Mesendoderm (in vitro differentiated cells): Measurements from ENCODE around the gene STX8.
A peak's percentile ranks its signal among the peaks of the same experiment; 100 is the strongest.

Experiments
- DNase-seq: peaks from one replicate; pipeline ENCODE4 v3.0.0; 2013
- H2AK5ac ChIP-seq: 2 replicates; pipeline ENCODE4 v1.6.1; 2013; ENCODE audit warnings: low read length, inconsistent platforms
- H2BK120ac ChIP-seq: 2 replicates; pipeline ENCODE4 v1.6.1; 2013; ENCODE audit warnings: low read depth, mild to moderate bottlenecking, low read length, moderate library complexity, mixed read lengths
- H2BK15ac ChIP-seq: replicated peaks from 2 replicates; pipeline ENCODE4 v1.6.1; 2013; ENCODE audit warnings: low read depth, mild to moderate bottlenecking, moderate library complexity
- H2BK5ac ChIP-seq: 2 replicates; pipeline ENCODE4 v1.6.1; 2013; ENCODE audit warnings: low read length, inconsistent platforms
- H3K18ac ChIP-seq: 2 replicates; pipeline ENCODE4 v1.6.1; 2013; ENCODE audit warnings: mild to moderate bottlenecking, low read length, mixed read lengths
- H3K23ac ChIP-seq: one replicate; pipeline ENCODE4 v1.6.1; 2013; ENCODE audit warnings: low read length
- H3K27ac ChIP-seq: 2 replicates; pipeline ENCODE4 v1.5.1; 2013; ENCODE audit warnings: low read depth, mild to moderate bottlenecking, inconsistent platforms, low read length, moderate library complexity
- H3K27me3 ChIP-seq: 2 replicates; pipeline ENCODE4 v1.6.1; 2013; ENCODE audit warnings: low read length, control low read depth, mild to moderate bottlenecking, inconsistent platforms; ENCODE audit not compliant: insufficient read depth, poor library complexity
- H3K36me3 ChIP-seq: 2 replicates; pipeline ENCODE4 v1.6.1; 2013; ENCODE audit warnings: low read length, inconsistent platforms; ENCODE audit not compliant: control insufficient read depth, insufficient read depth
- H3K4ac ChIP-seq: one replicate; pipeline ENCODE4 v1.6.1; 2013; ENCODE audit warnings: low read depth, mild to moderate bottlenecking, low read length, moderate library complexity
- H3K4me1 ChIP-seq: 2 replicates; pipeline ENCODE4 v1.6.1; 2013; ENCODE audit warnings: low read depth, low read length, inconsistent platforms; ENCODE audit not compliant: control insufficient read depth
- H3K4me2 ChIP-seq: 2 replicates; pipeline ENCODE4 v1.6.1; 2013; ENCODE audit warnings: low read length
- H3K4me3 ChIP-seq: 2 replicates; pipeline ENCODE4 v1.5.1; 2013; ENCODE audit warnings: mild to moderate bottlenecking, low read length
- H3K56ac ChIP-seq: one replicate; pipeline ENCODE4 v1.6.1; 2013; ENCODE audit warnings: low read length
- H3K79me1 ChIP-seq: 2 replicates; pipeline ENCODE4 v1.6.1; 2013; ENCODE audit warnings: low read length, inconsistent platforms
- H3K79me2 ChIP-seq: 2 replicates; pipeline ENCODE4 v1.6.1; 2013; ENCODE audit warnings: mild to moderate bottlenecking, low read length; ENCODE audit not compliant: control insufficient read depth, insufficient read depth
- H3K9ac ChIP-seq: 2 replicates; pipeline ENCODE4 v1.6.1; 2013; ENCODE audit warnings: low read length, inconsistent platforms
- H4K5ac ChIP-seq: one replicate; pipeline ENCODE4 v1.6.1; 2013; ENCODE audit warnings: low read length
- H4K8ac ChIP-seq: one replicate; pipeline ENCODE4 v1.6.1; 2013; ENCODE audit warnings: low read depth, mild to moderate bottlenecking, control low read depth, low read length, moderate library complexity
- WGBS: extraction: QIAGEN DNeasy Blood & Tissue Kit; methylation state at CpG from one replicate; pipeline ENCODE4 v1.1.7; 2013; ENCODE audit warnings: low lambda C conversion rate, missing lambda C conversion rate; ENCODE audit not compliant: insufficient coverage; ENCODE audit errors: extremely low coverage; 5-methylcytosine and 5-hydroxymethylcytosine counted together

STX8 gene

DNA sequence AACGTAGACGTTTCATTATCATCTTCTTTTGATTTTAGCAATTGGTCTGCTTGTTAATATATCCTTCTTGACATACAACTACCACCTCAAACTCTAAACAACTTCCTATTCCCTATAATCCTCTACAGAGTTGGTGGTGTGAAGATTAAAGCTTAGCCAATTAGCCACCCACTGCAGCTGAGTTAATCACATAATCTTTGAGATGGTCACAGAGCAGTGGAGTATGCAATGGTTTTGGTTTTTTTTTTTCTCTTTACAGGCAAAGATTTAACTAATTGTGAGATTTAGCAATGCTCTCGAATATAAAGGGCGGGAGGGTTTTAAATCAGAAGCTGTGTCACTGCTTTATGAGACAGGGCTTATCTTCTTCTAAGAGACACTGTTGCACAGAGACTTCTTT is 37.0 kb downstream of the STX8 start:
- Histone ChIP-seq H3K4me1 (peaks cover 4% of the 10 kb centered on the region), H3K79me2 (no peaks in the 10 kb centered on the region), H3K4ac (no peak overlapping the region), H3K56ac (no peak overlapping the region), H3K4me2 (no peak overlapping the region), H3K36me3 (no peaks in the 10 kb centered on the region), H3K4me3 (no peak overlapping the region), H3K27me3 (no peaks in the 10 kb centered on the region), H2AK5ac (no peak overlapping the region), H2BK120ac (no peak overlapping the region), H3K27ac (no peak overlapping the region), H3K23ac (no peak overlapping the region), H2BK15ac (no peak overlapping the region), H3K9ac (no peak overlapping the region), H3K18ac (no peak overlapping the region), H3K79me1 (no peaks in the 10 kb centered on the region), H4K8ac (no peak overlapping the region), H4K5ac (no peak overlapping the region), H2BK5ac (no peak overlapping the region)
- no CpG with 5 or more reads among the region's 4 CpGs for WGBS
- peak; percentile 77 for DNase-seq

DNA sequence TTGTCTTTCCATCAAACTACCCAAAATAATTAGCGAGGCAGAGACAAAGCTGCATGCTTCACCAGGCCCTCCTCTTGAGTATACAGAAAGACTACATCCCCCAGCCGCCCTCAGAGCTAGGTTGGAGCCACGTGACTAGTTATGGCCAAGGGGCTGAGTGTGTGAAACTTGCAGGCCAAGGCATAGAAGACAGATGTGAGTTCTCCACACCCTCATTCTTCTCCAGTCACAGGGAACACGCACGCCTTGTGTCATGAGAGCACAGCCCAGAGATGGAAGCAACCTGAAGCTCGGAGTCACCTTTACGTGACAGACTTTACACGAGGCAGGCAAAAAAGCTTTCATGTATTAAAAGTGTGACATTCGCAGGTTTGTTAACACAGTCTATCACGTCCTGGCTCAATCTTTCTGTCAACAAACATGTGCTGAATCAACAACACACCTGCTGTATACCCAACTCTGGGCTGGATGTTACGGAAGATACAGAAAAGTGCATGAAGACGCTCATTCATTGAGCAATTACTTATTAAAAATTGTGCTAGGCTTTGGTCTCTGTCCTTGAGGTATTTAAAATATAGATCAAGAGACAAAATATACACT is 38.3 kb downstream of the STX8 start:
- H2BK15ac ChIP-seq, result no peak overlapping the region
- H2BK120ac ChIP-seq, result no peak overlapping the region
- H3K4me3 ChIP-seq, result no peak overlapping the region
- no peaks in the 10 kb centered on the region for H3K27me3 ChIP-seq
- peaks cover 4% of the 10 kb centered on the region for H3K4me1 ChIP-seq
- H3K23ac ChIP-seq, result no peak overlapping the region
- no peaks in the 10 kb centered on the region for H3K79me2 ChIP-seq
- no peak overlapping the region for H4K5ac ChIP-seq
- H3K18ac ChIP-seq, result peak overlapping the region; percentile 11
- DNase-seq, result peak; percentile 81
- H2BK5ac ChIP-seq, result peak overlapping the region; percentile 51
- no peak overlapping the region for H4K8ac ChIP-seq
- no peak overlapping the region for H2AK5ac ChIP-seq
- H3K4ac ChIP-seq, result no peak overlapping the region
- H3K27ac ChIP-seq, result peak overlapping the region; percentile 45
- H3K56ac ChIP-seq, result peak overlapping the region; percentile 17
- H3K4me2 ChIP-seq, result no peak overlapping the region
- no peaks in the 10 kb centered on the region for H3K79me1 ChIP-seq
- H3K36me3 ChIP-seq, result no peaks in the 10 kb centered on the region
- no CpG with 5 or more reads among the region's 12 CpGs for WGBS
- no peak overlapping the region for H3K9ac ChIP-seq

DNA sequence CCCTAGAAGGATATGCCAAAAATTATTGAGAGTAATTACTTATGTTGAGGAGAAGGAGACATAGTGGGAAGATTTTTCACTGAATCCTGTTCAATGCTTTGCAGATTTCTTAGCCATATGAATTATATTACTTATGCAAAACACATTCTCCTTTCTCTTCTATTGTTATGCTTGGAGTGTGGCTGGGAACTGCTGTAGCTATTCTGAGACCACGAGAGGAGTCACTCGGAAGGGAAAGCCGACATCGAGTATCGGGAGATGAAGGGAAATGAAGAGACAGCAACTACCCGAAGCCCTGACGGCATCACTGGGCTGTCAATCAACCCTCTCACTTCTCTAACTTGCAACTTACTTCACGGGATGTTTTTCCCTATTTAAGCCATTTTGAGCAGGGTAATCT is 39.6 kb downstream of the STX8 start:
- Histone ChIP-seq H3K79me1 (no peaks in the 10 kb centered on the region), H2BK120ac (no peak overlapping the region), H3K4me1 (peaks cover 4% of the 10 kb centered on the region), H3K4ac (no peak overlapping the region), H3K36me3 (no peaks in the 10 kb centered on the region), H3K18ac (no peak overlapping the region), H3K4me3 (no peak overlapping the region), H3K79me2 (no peaks in the 10 kb centered on the region), H3K4me2 (no peak overlapping the region), H2BK5ac (peak overlapping the region; percentile 2), H3K27ac (no peak overlapping the region), H3K9ac (no peak overlapping the region), H3K56ac (peak overlapping the region; percentile 66), H2BK15ac (no peak overlapping the region), H3K27me3 (no peaks in the 10 kb centered on the region), H4K8ac (no peak overlapping the region), H4K5ac (peak overlapping the region; percentile 0), H2AK5ac (no peak overlapping the region), H3K23ac (no peak overlapping the region)
- no CpG with 5 or more reads among the region's 8 CpGs for WGBS
- DNase-seq, result no peak

DNA sequence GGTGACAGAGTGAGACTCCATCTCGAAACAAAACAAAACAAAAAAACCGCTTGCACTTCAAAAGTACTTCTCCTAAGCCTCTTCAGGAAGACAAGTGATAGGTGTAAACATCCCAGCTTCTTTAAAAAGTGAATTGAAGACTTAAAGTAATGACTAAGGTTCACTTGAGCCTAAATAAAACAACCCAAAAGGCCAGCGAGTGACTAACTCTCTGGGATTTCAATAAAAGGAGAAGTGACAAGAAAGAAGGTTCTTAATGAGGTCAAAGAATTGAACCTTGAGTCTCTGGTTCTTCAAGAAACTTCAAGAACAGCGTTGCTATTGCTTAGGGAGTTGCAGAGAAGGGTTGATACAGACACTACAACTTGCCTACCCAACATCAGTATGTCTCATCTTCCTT is 42.2 kb downstream of the STX8 start:
- no peak overlapping the region for H2BK15ac ChIP-seq
- no CpG with 5 or more reads among the region's 4 CpGs for WGBS
- no peak for DNase-seq
- H4K5ac ChIP-seq, result no peak overlapping the region
- H3K56ac ChIP-seq, result no peak overlapping the region
- H3K36me3 ChIP-seq, result no peaks in the 10 kb centered on the region
- H3K18ac ChIP-seq, result no peak overlapping the region
- H3K4me3 ChIP-seq, result no peak overlapping the region
- no peak overlapping the region for H2BK120ac ChIP-seq
- H3K79me1 ChIP-seq, result no peaks in the 10 kb centered on the region
- H2BK5ac ChIP-seq, result no peak overlapping the region
- no peak overlapping the region for H3K27ac ChIP-seq
- no peaks in the 10 kb centered on the region for H3K27me3 ChIP-seq
- H2AK5ac ChIP-seq, result no peak overlapping the region
- no peak overlapping the region for H3K4ac ChIP-seq
- no peak overlapping the region for H3K9ac ChIP-seq
- no peak overlapping the region for H3K4me2 ChIP-seq
- H3K23ac ChIP-seq, result no peak overlapping the region
- peaks cover 4% of the 10 kb centered on the region for H3K4me1 ChIP-seq
- H3K79me2 ChIP-seq, result no peaks in the 10 kb centered on the region
- no peak overlapping the region for H4K8ac ChIP-seq

DNA sequence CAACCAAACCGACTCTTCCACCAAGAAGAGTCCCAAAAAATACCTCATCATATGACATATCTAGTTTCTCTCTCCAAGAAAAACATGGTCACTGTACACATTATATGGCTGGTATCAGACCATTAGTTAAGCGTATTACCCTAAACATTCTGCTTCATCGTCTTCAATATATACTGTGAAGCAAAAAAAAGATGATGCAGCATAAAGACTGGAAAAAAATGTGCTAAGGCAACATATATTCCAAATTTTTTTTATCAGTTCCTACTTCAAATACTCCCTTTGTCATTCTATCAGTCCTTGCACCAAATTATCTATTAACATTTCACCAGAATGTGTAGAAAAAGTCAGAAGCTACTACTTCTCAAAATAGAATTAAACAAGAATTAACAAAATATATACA is 42.9 kb downstream of the STX8 start:
- H3K36me3 ChIP-seq, result no peaks in the 10 kb centered on the region
- no peak overlapping the region for H2BK15ac ChIP-seq
- no peak overlapping the region for H3K56ac ChIP-seq
- no peaks in the 10 kb centered on the region for H3K79me1 ChIP-seq
- WGBS, result 100% methylated on average over 1 of the region's 3 CpGs
- H3K23ac ChIP-seq, result no peak overlapping the region
- no peak overlapping the region for H3K27ac ChIP-seq
- H3K4me2 ChIP-seq, result no peak overlapping the region
- H2AK5ac ChIP-seq, result no peak overlapping the region
- H3K18ac ChIP-seq, result no peak overlapping the region
- H3K4ac ChIP-seq, result no peak overlapping the region
- DNase-seq, result no peak
- H2BK5ac ChIP-seq, result no peak overlapping the region
- H4K8ac ChIP-seq, result no peak overlapping the region
- H2BK120ac ChIP-seq, result no peak overlapping the region
- H4K5ac ChIP-seq, result no peak overlapping the region
- peaks cover 2% of the 10 kb centered on the region for H3K4me1 ChIP-seq
- H3K79me2 ChIP-seq, result no peaks in the 10 kb centered on the region
- no peaks in the 10 kb centered on the region for H3K27me3 ChIP-seq
- H3K4me3 ChIP-seq, result no peak overlapping the region
- no peak overlapping the region for H3K9ac ChIP-seq

DNA sequence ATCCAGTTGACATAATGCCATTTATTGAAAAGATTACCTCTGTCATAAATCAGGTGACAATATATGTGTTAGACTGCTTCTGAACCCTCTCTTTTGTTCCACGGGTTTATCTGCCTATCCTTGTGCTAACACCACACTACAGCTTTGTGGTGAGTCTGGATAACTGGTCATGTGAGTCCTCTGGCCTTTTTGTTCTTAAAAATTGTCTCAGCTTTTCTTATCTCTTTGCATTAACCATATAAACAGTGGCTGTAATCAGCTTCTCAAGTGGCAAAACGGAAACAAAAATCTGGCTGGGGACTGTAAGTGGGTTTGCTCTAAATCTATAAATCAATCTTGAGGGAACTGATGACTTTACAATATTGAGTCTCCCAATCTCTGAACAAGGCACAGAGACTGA is 44.6 kb downstream of the STX8 start:
- no peaks in the 10 kb centered on the region for H3K79me2 ChIP-seq
- no peak overlapping the region for H3K4ac ChIP-seq
- H3K18ac ChIP-seq, result no peak overlapping the region
- H2BK5ac ChIP-seq, result no peak overlapping the region
- H2BK120ac ChIP-seq, result no peak overlapping the region
- H3K4me3 ChIP-seq, result no peak overlapping the region
- H2AK5ac ChIP-seq, result no peak overlapping the region
- whole genome bisulfite sequencing, result no CpG with 5 or more reads among the region's 2 CpGs
- H2BK15ac ChIP-seq, result no peak overlapping the region
- H3K79me1 ChIP-seq, result no peaks in the 10 kb centered on the region
- H3K23ac ChIP-seq, result no peak overlapping the region
- DNase-seq, result no peak
- no peak overlapping the region for H4K5ac ChIP-seq
- no peaks in the 10 kb centered on the region for H3K27me3 ChIP-seq
- no peaks in the 10 kb centered on the region for H3K36me3 ChIP-seq
- H3K4me1 ChIP-seq, result no peaks in the 10 kb centered on the region
- no peak overlapping the region for H3K56ac ChIP-seq
- H4K8ac ChIP-seq, result no peak overlapping the region
- H3K9ac ChIP-seq, result no peak overlapping the region
- no peak overlapping the region for H3K4me2 ChIP-seq
- H3K27ac ChIP-seq, result no peak overlapping the region
